Activated CD4-positive, alpha-beta memory T cell treated with anti-CD3 and anti-CD28 coated beads, Interleukin-2, amount 10 ng/mL, durations not matched to agents 7 days and 5 days (primary cell): ENCODE data around the gene RFX1. TPM values are rescaled to one million over a fixed set of nuclear protein-coding genes. Genes with fewer than 3 reads are reported as not detected.
"Not testable (repeated sequence)": the region's sequence is repeated elsewhere in the genome, so short reads cannot be mapped to it uniquely, and the experiment has no call there.

Experiments used
- CTCF ChIA-PET: fragments of 350-600 bp; sonication (Branson Sonifier 250); formaldehyde crosslinking; loops from one replicate; lab custom pipeline; 2021; ENCODE audit warnings: antibody characterized with exemption, inconsistent platforms; lab: Charles Lee
- POLR2A ChIA-PET: fragments of 350-600 bp; sonication (Branson Sonifier 250); formaldehyde crosslinking; loops from one replicate; lab custom pipeline; 2021; ENCODE audit warnings: antibody characterized with exemption; lab: Charles Lee
- DNase-seq: peaks from one replicate; pipeline ENCODE4 v3.0.0-alpha.2; 2020
- H3K27ac Mint-ChIP-seq: one replicate; pipeline ENCODE4 v1.8.0; 2021; ENCODE audit warnings: mild to moderate bottlenecking, mixed read lengths
- H3K27me3 Mint-ChIP-seq: one replicate; pipeline ENCODE4 v1.8.0; 2021; ENCODE audit warnings: mixed read lengths
- H3K36me3 Mint-ChIP-seq: one replicate; pipeline ENCODE4 v1.8.0; 2021; ENCODE audit warnings: low read depth, mixed read lengths
- H3K4me1 Mint-ChIP-seq: one replicate; pipeline ENCODE4 v1.8.0; 2021; ENCODE audit warnings: mixed read lengths
- H3K4me3 Mint-ChIP-seq: one replicate; pipeline ENCODE4 v1.8.0; 2021; ENCODE audit warnings: mild to moderate bottlenecking, mixed read lengths
- H3K9me3 Mint-ChIP-seq: one replicate; pipeline ENCODE4 v1.8.0; 2021; ENCODE audit warnings: mixed read lengths
- total RNA-seq, 2 experiments: library from RNA; stranded (reverse); gene quantifications; one replicate each; pipeline ENCODE4 v1.2.3, GENCODE V29; 2021

RFX1 gene
- total RNA-seq, 2 experiments from 2014 or later: 16.8 to 18.6 TPM

DNA sequence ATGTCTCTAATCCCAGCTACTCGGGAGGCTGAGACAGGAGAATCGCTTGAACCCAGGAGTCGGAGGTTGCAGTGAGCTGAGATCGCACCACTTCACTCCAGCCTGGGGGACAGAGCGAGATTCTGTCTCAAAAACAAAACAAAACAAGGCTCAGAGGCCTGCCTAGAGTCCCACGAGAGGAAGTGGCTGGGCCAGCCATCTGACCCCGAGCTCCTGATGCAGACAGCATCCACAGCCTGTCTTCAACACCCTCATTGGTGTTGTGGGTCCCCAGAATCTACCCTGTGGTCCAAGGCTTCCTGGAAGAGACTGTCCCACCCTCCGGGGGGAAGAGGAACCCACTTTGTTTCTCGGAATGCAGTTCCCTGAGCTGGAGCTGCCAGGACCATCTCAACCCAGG is 24.7 kb downstream of the RFX1 start:
- peaks cover 6% of the 10 kb centered on the region for H3K36me3 Mint-ChIP-seq
- H3K9me3 Mint-ChIP-seq: no peaks in the 10 kb centered on the region
- no peak overlapping the region for H3K4me3 Mint-ChIP-seq
- H3K27me3 Mint-ChIP-seq: no peaks in the 10 kb centered on the region
- CTCF ChIA-PET: no interaction called here
- no peak for DNase-seq
- peaks cover 51% of the 10 kb centered on the region for H3K4me1 Mint-ChIP-seq
- POLR2A ChIA-PET: interaction anchor here (1.2 to 10.2 kb wide), 3 partner anchors 21 to 50 kb away, joined by 5 to 157 read pairs (median 6); partner anchors contain the start of genes DCAF15, IL27RA and RFX1
- H3K27ac Mint-ChIP-seq: peak overlapping the region; percentile 21

DNA sequence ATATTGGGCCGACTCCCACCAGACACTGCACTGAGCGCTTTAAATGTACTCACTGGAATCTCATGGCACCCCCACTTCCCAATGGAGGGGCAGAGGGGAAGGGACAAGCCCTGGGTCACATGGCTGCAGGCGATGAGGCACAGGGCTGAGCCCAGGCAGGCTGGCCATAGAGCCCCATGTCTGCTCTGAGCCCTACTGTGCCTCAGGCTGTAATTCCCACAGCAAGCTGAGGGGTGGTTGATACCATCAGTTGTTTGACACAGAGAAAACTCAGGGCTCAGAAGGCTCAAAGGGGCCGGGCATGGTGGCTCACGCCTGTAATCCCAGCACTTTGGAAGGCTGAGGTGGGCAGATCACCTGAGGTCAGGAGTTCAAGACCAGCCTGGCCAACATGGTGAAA is 25.1 kb downstream of the RFX1 start:
- Mint-ChIP-seq H3K36me3 (peaks cover 6% of the 10 kb centered on the region), H3K4me1 (peaks cover 47% of the 10 kb centered on the region), H3K4me3 (no peak overlapping the region), H3K9me3 (no peaks in the 10 kb centered on the region), H3K27ac (no peak overlapping the region), H3K27me3 (no peaks in the 10 kb centered on the region)
- CTCF ChIA-PET: no interaction called here
- no peak for DNase-seq
- POLR2A ChIA-PET: interaction anchor here (1.2 to 10.2 kb wide), 3 partner anchors 22 to 51 kb away, joined by 5 to 157 read pairs (median 6); partner anchors contain the start of genes DCAF15, IL27RA and RFX1

DNA sequence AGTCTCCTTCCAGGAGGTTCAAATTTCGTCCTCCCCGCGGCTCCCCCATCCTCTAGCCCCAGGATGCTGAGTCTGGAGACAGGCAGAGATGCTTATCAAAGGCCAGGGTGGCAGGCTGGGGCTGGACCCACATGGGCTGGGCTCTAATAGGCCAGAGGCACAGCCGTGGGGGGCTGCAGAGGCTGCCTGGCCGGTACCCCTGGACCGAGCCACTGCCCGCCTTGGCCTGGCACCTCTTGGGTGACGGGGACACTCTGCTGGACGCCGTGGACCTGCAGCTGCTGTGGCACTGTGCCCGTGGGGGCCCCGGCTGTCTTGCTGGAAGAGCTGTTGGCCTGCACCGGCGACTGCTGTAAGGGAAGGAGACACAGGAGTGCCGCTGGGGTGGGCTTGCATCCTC is 25.8 kb downstream of the RFX1 start:
- H3K4me3 Mint-ChIP-seq: no peak overlapping the region
- H3K27ac Mint-ChIP-seq: no peak overlapping the region
- no peak for DNase-seq
- peaks cover 4% of the 10 kb centered on the region for H3K36me3 Mint-ChIP-seq
- no peaks in the 10 kb centered on the region for H3K9me3 Mint-ChIP-seq
- peaks cover 40% of the 10 kb centered on the region for H3K4me1 Mint-ChIP-seq
- H3K27me3 Mint-ChIP-seq: no peaks in the 10 kb centered on the region
- ChIA-PET POLR2A (no interaction called here), CTCF (no interaction called here)

DNA sequence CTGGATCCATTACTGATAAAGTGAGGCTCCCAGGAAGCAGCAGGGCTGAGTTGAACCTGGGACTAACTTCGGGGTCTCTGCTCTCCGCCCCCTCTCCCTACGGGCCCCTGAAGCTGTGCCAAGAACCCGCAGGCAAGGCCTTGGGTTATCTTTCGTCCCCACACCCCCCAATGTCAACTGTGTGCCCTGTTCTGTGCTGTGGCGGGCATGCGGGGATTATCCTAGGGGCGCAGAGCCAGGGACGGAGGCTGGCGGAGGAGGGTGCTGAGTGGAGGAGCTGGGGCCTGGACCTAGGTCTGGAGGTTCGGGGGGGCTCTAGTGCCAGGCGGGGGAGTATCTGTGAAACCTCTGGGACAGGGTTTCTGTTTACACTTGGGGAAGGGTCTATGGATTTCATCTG is 26.4 kb downstream of the RFX1 start:
- ChIA-PET POLR2A (no interaction called here), CTCF (no interaction called here)
- Mint-ChIP-seq H3K36me3 (peaks cover 4% of the 10 kb centered on the region), H3K27ac (no peak overlapping the region), H3K27me3 (no peaks in the 10 kb centered on the region), H3K4me1 (peaks cover 35% of the 10 kb centered on the region), H3K4me3 (no peak overlapping the region), H3K9me3 (no peaks in the 10 kb centered on the region)
- DNase-seq: no peak

DNA sequence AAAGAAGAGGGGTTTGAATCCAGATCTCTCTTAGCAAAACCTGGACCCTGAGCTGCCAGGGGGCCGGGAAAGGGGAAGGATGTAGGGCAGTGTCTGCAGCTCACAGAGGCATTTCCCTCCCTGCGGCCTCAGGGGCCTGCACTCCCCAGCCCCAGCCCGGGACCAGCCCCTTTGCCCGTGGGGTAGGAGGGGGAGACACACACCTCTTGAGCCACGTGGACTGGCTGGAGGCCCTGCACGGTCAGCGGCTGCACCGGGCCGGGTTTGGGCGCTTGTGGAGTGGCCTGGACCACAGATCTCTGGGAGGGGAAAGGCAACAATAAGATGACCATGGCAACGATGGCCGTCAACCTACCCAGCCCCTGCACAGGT is 26.9 kb downstream of the RFX1 start:
- Mint-ChIP-seq H3K9me3 (no peaks in the 10 kb centered on the region), H3K36me3 (peaks cover 6% of the 10 kb centered on the region), H3K4me3 (no peak overlapping the region), H3K27ac (no peak overlapping the region), H3K27me3 (no peaks in the 10 kb centered on the region), H3K4me1 (peaks cover 35% of the 10 kb centered on the region)
- CTCF ChIA-PET: no interaction called here
- no peak for DNase-seq
- POLR2A ChIA-PET: no interaction called here

DNA sequence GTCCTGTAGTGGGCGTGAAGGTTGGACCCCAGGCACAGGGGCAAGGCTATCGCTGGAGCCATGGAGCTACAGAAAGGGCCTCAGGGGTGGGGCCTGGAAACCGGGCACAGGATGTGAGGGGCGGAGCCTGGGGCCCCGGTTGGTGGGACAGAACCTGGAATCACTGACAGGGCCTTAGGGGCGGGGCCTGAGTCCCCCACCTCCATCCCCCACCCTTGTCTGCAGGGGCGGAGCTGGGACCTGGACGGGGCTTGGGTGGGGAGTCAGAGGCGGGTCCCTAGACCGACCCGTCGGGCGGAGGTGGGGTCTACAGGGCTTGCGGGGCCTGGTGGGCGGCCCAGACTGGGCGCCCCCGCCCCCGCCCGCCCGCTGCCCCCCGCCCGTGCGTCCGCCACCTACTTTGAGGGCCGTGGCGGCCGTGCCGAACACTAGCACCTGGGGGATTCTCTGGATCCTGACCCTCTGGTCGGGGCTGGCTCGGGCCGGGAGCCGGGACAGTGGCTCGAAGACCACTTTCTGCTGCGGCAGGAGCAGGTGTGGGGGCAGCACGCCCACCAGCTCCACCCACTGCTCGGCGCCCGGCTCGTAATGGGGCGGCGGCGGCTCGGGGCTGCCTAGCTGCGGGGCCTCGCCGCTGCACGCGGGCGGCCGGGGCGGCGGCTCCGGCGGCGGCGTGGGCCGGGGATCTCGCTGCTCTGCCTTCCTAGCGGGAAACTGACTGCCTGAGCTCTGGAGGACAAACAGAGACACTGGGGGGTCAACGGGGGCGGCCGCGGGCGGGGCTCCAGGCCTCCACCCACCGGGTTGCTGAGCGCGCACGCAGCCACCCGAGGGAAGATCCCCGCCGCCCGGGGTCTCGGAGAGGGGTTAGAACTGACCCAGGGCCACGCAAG is 27.5 kb downstream of the RFX1 start:
- peaks cover 10% of the 10 kb centered on the region for H3K36me3 Mint-ChIP-seq
- H3K27me3 Mint-ChIP-seq: no peaks in the 10 kb centered on the region
- no peak overlapping the region for H3K27ac Mint-ChIP-seq
- H3K4me1 Mint-ChIP-seq: peaks cover 36% of the 10 kb centered on the region
- ChIA-PET POLR2A (interaction anchor here (1.2 to 1.5 kb wide), 3 partner anchors 7 to 54 kb away, joined by 3 to 4 read pairs (median 4); no protein-coding TSS in a partner anchor), CTCF (no interaction called here)
- DNase-seq: no peak
- no peak overlapping the region for H3K4me3 Mint-ChIP-seq
- no peaks in the 10 kb centered on the region for H3K9me3 Mint-ChIP-seq

DNA sequence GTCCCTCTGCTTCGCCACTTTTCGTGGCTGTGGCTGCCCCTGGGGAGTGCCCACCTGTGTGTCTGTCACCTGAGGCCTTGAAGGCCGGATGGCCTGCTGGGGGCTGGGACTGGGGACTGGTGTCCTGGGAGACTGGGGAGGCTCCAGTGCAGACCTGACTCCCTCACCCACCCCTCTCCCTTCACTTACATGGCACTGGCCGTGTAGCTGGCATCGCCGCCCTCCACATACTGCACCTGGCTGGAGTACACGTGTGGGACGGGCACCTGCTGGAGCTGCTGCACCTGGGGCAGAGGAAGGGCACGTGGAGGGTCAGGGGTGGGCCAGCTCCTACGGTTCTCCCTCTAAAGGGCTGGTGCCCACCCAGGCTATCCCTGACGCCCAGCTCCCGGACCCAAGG is 28.3 kb downstream of the RFX1 start:
- Mint-ChIP-seq H3K36me3 (peaks cover 9% of the 10 kb centered on the region), H3K27ac (no peak overlapping the region), H3K4me1 (peaks cover 30% of the 10 kb centered on the region), H3K27me3 (no peaks in the 10 kb centered on the region), H3K9me3 (no peaks in the 10 kb centered on the region), H3K4me3 (no peak overlapping the region)
- DNase-seq: no peak
- ChIA-PET POLR2A (interaction anchor here (0.5 to 1.5 kb wide), 4 partner anchors 8 to 54 kb away, joined by 3 to 4 read pairs (median 4); no protein-coding TSS in a partner anchor), CTCF (no interaction called here)

DNA sequence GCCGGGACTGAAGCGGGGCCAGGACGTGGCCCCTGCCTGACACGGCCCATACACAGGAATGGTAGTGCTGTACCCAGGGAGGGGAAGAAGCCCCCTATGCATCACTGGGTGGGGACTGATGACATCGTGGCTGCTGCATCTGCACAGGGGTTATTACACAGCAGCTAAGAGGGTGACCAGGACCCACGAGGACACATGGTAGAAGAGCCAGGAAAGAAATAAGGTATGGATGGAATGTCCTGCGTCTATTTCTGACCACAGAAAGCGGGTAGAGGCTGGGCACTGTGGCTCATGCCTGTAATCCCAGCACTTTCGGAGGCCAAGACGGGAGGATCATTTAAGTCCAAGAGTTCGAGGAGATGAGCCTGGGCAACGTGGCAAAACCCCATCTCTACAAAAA is 29.7 kb downstream of the RFX1 start:
- no peak for DNase-seq
- ChIA-PET CTCF (interaction anchor here (0.6 kb wide), 1 partner anchor 65 kb away, joined by 3 read pairs; no protein-coding TSS in a partner anchor), POLR2A (no interaction called here)
- peaks cover 19% of the 10 kb centered on the region for H3K4me1 Mint-ChIP-seq
- no peaks in the 10 kb centered on the region for H3K9me3 Mint-ChIP-seq
- no peak overlapping the region for H3K27ac Mint-ChIP-seq
- H3K27me3 Mint-ChIP-seq: no peaks in the 10 kb centered on the region
- no peak overlapping the region for H3K4me3 Mint-ChIP-seq
- H3K36me3 Mint-ChIP-seq: peaks cover 7% of the 10 kb centered on the region

DNA sequence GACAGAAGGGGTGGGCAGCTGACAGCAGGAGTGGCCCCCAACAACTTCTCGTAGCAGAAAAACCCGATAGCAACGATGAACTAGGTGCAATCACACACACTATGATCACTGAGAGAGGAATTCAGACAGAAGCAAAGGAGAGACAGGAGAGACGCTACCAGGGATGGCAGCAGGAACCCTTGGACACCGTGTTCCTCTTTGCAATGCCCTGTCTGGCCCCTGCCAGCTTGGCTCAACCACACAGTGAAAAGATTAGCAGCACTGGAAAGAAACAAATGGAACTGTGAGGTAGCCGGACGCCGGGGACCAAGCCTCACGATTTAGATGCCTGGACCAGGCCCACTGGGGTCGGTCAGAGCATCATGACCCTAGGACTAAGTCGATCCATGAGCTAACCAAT is 30.2 kb downstream of the RFX1 start:
- Mint-ChIP-seq H3K9me3 (no peaks in the 10 kb centered on the region), H3K27ac (no peak overlapping the region), H3K27me3 (no peaks in the 10 kb centered on the region), H3K36me3 (peaks cover 7% of the 10 kb centered on the region), H3K4me1 (peaks cover 13% of the 10 kb centered on the region), H3K4me3 (no peak overlapping the region)
- ChIA-PET POLR2A (no interaction called here), CTCF (no interaction called here)
- DNase-seq: no peak

DNA sequence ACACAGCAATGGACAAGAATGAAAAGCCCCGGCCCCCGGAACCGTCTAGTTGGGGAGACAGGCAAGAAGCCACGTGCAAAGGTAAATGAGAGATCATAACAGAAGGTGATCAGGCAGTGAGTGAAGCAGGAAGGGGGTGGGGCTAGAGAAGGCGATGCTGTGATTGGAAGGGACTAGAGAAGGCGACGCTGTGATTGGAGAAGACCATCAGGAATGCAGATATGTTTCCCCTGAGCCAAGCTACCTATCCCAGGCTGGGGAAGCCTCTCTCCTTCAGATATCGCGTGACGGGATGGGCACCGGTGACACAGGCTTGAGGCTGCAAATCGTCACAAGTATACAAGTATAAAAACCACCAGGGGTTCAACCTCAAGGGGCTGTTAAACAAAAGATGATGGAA is 32.0 kb downstream of the RFX1 start:
- Mint-ChIP-seq H3K4me1 (peaks cover 6% of the 10 kb centered on the region), H3K9me3 (no peaks in the 10 kb centered on the region), H3K27ac (no peak overlapping the region), H3K4me3 (no peak overlapping the region), H3K36me3 (peaks cover 8% of the 10 kb centered on the region), H3K27me3 (no peaks in the 10 kb centered on the region)
- DNase-seq: peak; percentile 28
- ChIA-PET POLR2A (interaction anchor here (1.3 kb wide), 1 partner anchor 22 kb away, joined by 3 read pairs; the partner anchor contains the start of gene DCAF15), CTCF (no interaction called here)

DNA sequence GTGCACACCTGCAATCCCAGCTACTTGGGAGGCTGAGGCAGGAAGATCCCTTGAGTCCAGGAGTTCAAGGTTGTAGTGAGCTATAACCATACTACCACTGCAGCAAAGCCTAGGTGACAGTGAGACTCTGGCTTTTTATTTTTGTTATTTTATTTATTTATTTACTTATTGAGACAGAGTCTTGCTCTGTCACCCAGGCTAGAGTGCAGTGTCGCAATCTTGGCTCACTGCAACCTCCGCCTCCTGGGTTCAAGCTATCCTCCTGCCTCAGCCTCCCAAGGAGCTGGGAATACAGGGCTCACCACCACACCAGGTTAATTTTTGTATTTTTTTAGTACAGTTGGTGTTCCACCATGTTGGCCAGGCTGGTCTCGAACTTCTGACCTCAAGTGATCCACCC is 32.6 kb downstream of the RFX1 start:
- H3K27me3 Mint-ChIP-seq, H3K27ac Mint-ChIP-seq, H3K4me1 Mint-ChIP-seq, H3K9me3 Mint-ChIP-seq, H3K4me3 Mint-ChIP-seq, DNase-seq: not testable (repeated sequence)
- peaks cover 13% of the 10 kb centered on the region for H3K36me3 Mint-ChIP-seq
- ChIA-PET POLR2A (interaction anchor here (1.3 kb wide), 1 partner anchor 22 kb away, joined by 3 read pairs; the partner anchor contains the start of gene DCAF15), CTCF (interaction anchor here (0.7 kb wide), 1 partner anchor 503 kb away, joined by 3 read pairs; no protein-coding TSS in a partner anchor)

DNA sequence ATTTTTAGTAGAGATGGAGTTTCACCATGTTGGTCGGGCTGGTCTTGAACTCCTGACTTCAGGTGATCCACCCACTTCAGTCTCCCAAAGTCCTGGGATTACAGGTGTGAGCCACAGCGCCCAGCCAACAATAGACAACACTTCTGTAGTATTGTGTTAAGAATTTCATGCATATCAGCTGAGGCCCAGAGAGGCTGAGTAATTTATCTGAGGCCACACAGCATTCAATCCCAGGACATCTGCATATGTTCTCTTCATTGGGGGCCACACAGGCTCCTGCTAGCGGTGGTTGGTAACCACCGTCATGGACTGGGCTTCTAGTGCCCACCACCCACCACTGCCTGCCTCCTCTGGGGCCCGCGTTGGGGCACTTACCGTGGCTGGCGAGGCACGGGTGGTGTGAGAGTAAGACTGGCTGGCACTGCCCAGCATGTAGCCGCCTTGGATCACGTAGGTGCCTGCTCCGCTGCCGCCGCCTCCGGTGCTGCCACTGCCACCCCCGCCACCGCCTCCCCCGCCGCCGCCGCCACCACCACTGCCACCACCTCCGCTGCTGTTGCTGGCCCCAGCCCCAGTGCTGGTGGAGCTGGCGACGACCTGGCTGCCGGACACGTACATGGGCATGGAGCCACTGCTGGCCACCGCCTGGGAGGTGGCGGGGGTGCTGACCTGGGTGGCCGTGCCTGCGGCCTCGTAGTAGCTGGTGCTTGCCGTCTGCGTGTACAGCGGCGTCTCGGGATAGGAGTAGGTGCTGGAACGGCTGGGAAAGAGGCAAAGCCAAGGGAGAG is 33.6 kb downstream of the RFX1 start:
- POLR2A ChIA-PET: interaction anchor here (1.3 kb wide), 1 partner anchor 21 kb away, joined by 3 read pairs; the partner anchor contains the start of gene DCAF15
- Mint-ChIP-seq H3K27ac (no peak overlapping the region), H3K4me1 (peaks cover 6% of the 10 kb centered on the region), H3K9me3 (no peaks in the 10 kb centered on the region), H3K36me3 (peaks cover 13% of the 10 kb centered on the region), H3K4me3 (no peak overlapping the region), H3K27me3 (no peaks in the 10 kb centered on the region)
- CTCF ChIA-PET: no interaction called here
- no peak for DNase-seq

DNA sequence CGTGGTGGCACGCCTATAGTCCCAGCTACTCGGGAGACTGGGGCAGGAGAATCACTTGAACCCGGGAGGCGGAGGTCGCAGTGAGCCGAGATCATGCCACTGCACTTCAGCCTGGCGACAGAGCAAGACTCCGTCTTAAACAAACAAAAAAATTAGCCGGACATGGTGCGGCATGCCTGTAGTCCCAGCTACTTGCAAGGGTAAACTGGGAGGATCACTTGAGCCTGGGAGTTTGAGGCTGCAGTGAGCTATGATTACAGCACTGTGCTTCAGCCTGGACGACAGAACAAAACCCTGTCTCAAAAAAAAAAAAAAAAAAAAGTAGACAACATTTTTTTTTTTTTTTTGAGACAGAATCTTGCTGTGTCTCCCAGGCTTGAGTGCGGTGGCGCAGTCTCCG is 34.3 kb downstream of the RFX1 start:
- H3K4me3 Mint-ChIP-seq, H3K27me3 Mint-ChIP-seq, CTCF ChIA-PET, DNase-seq, H3K27ac Mint-ChIP-seq, H3K9me3 Mint-ChIP-seq, H3K4me1 Mint-ChIP-seq: not testable (repeated sequence)
- H3K36me3 Mint-ChIP-seq: peaks cover 13% of the 10 kb centered on the region
- POLR2A ChIA-PET: interaction anchor here (1.2 kb wide), 1 partner anchor 103 kb away, joined by 3 read pairs; no protein-coding TSS in a partner anchor
